GM12878 (cell line): Measurements from ENCODE around the gene GOLGA6L10. TPM values are rescaled to one million over a fixed set of nuclear protein-coding genes. Genes with fewer than 3 reads are reported as not detected.
"Not testable (repeated sequence)": the region's sequence is repeated elsewhere in the genome, so short reads cannot be mapped to it uniquely, and the experiment has no call there.

Experiments
- ATAC-seq: fragments of 200-7000 bp; cut with Tn5 transposase; 3 replicates; pipeline ENCODE4 v1.9.1; 2020; ENCODE audit warnings: mild to moderate bottlenecking, moderate library complexity
- BruUV-seq: library from RNA; stranded (reverse); fragments of 400-500 nt; replicated peaks from 2 replicates; lab custom pipeline; 2021; lab: Mats Ljungman, UMichigan
- CTCF ChIA-PET: fragments of 300-600 bp; sonication (Branson Sonifier 250); formaldehyde crosslinking; extraction: SDS; loops from one replicate; lab custom pipeline; 2021; ENCODE audit warnings: inconsistent platforms; lab: Yijun Ruan, JAX
- POLR2A ChIA-PET: fragments of 350-600 bp; formaldehyde crosslinking; extraction: SDS; loops from one replicate; lab custom pipeline; 2021; ENCODE audit warnings: inconsistent platforms; lab: Charles Lee
- RAD21 ChIA-PET: fragments of 300-600 bp; sonication (Branson Sonifier 250); formaldehyde crosslinking; loops from one replicate; lab custom pipeline; 2023; ENCODE audit warnings: antibody characterized with exemption; ENCODE audit not compliant: unreplicated experiment; lab: Charles Lee
- SMC1A ChIA-PET: fragments of 300-600 bp; sonication (Branson Sonifier 250); formaldehyde crosslinking; loops from one replicate; lab custom pipeline; 2023; ENCODE audit not compliant: unreplicated experiment, uncharacterized antibody; lab: Charles Lee
- DNase-seq: peaks from one replicate; pipeline ENCODE4 v3.0.0-alpha.2; 2011; ENCODE audit warnings: low read depth, low spot score
- FAIRE-seq: peaks from 3 replicates; lab custom pipeline; 2011; peaks lifted over from hg19 to GRCh38; lab: Jason Lieb, UNC
- H2AFZ ChIP-seq: 2 replicates; pipeline ENCODE4 v1.6.0; 2011; ENCODE audit warnings: low read depth, low read length, control low read depth; ENCODE audit not compliant: control insufficient read depth
- H3K27ac ChIP-seq: 2 replicates; pipeline ENCODE4 v1.5.1; 2011; ENCODE audit warnings: control low read depth; ENCODE audit not compliant: control insufficient read depth, insufficient read depth
- H3K27me3 ChIP-seq, 2 experiments: replicated peaks in 1 of 2; 2 replicates each; pipeline versions ENCODE4 v1.6.0 to v1.6.1; 2011; ENCODE audit warnings: low read length in 1 of 2; ENCODE audit not compliant: control insufficient read depth in 2 of 2, insufficient read depth in 2 of 2
- H3K36me3 ChIP-seq, 2 experiments: 2 replicates each; pipeline ENCODE4 v1.5.1; 2011; ENCODE audit warnings: low read length in 1 of 2; ENCODE audit not compliant: control insufficient read depth in 2 of 2, insufficient read depth in 2 of 2
- H3K4me1 ChIP-seq: 2 replicates; pipeline ENCODE4 v1.6.1; 2011; ENCODE audit warnings: mild to moderate bottlenecking, low read length, moderate library complexity, mixed read lengths; ENCODE audit not compliant: control insufficient read depth, insufficient read depth
- H3K4me2 ChIP-seq: 2 replicates; pipeline ENCODE4 v1.6.0; 2011; ENCODE audit warnings: control low read depth; ENCODE audit not compliant: control insufficient read depth, insufficient read depth
- H3K4me3 ChIP-seq: fragments of 200-600 bp; sonication (generic); 2 replicates; pipeline ENCODE4 v1.5.1; 2016
- H3K79me2 ChIP-seq: 2 replicates; pipeline ENCODE4 v1.6.0; 2011; ENCODE audit warnings: low read length; ENCODE audit not compliant: control insufficient read depth, insufficient read depth
- H3K9ac ChIP-seq: 2 replicates; pipeline ENCODE4 v1.8.0; 2011; ENCODE audit warnings: low read length, control low read depth, mixed read lengths; ENCODE audit not compliant: control insufficient read depth, insufficient read depth
- H3K9me3 ChIP-seq: replicated peaks from 3 replicates; pipeline ENCODE4 v1.5.1; 2011; ENCODE audit warnings: mild to moderate bottlenecking, low read length; ENCODE audit not compliant: control insufficient read depth, insufficient read depth
- H4K20me1 ChIP-seq: 2 replicates; pipeline ENCODE4 v1.6.0; 2011; ENCODE audit not compliant: control insufficient read depth, insufficient read depth
- WGBS: methylation state at CpG from one replicate; pipeline ENCODE4 v1.1.6; 2016; ENCODE audit warnings: low lambda C conversion rate; ENCODE audit not compliant: insufficient replicate concordance, insufficient coverage; ENCODE audit errors: missing lambda C conversion rate; 5-methylcytosine and 5-hydroxymethylcytosine counted together
- in situ Hi-C: fragments of 300-500 bp; cut with MboI; formaldehyde crosslinking; loops from 9 replicates; pipeline ENCODE4 v1.14.3; 2018; ENCODE audit warnings: mixed read lengths
- intact Hi-C: fragments of 100-400 bp; cut with micrococcal nuclease; formaldehyde crosslinking; loops from one replicate; pipeline ENCODE4 v1.14.2; 2022; ENCODE audit not compliant: unreplicated experiment
- polyA plus RNA-seq, 11 experiments: library from polyadenylated mRNA; depleted of rRNA in 4 of 11; unstranded in 6 of 11; stranded (reverse) in 5 of 11; fragments of >200 nt; fragmentation: Nextera tagmentation in 4 of 11; fragmentation: Illumina TruSeq in 1 of 11; extraction: Ambion mirVana in 4 of 11; extraction: Trizol in 1 of 11; gene quantifications; 1 replicate in 1 of 11; 2 replicates in 10 of 11; pipeline versions ENCODE4 v1.2.1 to v1.2.3, GENCODE V29; 2011 to 2016; ENCODE audit warnings: inconsistent platforms in 2 of 11, missing spikeins in 2 of 11, low read depth in 1 of 11
- total RNA-seq, 4 experiments: library from RNA; depleted of rRNA in 3 of 4; stranded (reverse); fragments of >200 nt in 3 of 4; fragmentation: Illumina TruSeq in 1 of 4; extraction: Trizol in 1 of 4; gene quantifications; 2 replicates each; pipeline versions ENCODE4 v1.2.1 to v1.2.3, GENCODE V29; 2013 to 2021

GOLGA6L10 gene
- total and polyA plus RNA-seq, 10 of the 15 experiments (the other 5 are each of a cell fraction or from before 2014, with no cell fraction given) = 0.68 to 6.7 (median 1.3) TPM

DNA sequence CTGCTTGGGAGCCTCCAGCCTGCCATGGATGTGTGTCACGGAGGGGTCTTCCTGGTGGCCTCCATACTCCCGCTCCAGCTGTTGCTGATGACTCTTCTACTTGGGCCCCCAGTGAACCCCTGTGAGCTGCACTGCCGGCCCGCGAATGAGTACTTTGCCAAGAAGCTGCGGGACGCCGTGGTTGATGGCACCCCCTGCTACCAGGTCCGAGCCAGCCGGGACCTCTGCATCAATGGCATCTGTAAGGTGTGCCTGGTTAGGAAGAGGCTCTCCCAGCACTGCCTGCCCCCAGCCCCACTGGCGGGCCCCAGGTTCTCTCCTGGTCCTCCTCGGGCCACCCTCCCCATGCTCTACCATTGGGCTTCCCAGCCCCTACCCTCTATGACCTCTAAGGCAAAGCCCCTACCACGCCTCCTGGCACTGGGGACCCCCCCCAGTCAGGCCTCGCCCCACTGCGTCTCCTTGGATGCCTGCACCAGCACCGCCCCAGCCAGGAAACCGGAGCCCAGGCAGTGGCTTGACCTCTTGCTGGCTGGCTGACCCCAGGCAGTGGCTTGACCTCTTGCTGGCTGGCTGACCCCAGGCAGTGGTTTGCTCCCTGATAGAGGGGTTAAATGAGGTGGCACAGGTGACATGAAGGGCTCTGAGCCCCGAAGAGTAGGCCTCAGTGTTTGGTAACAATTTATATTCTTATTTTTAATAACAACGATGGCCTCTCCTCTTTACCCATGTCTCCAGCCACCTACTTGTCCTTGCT lies 29.6 kb downstream of the GOLGA6L10 start:
- H3K4me3 ChIP-seq, DNase-seq, SMC1A ChIA-PET, H3K9me3 ChIP-seq, H2AFZ ChIP-seq, H3K4me1 ChIP-seq, in situ Hi-C loops, CTCF ChIA-PET, H4K20me1 ChIP-seq, ATAC-seq, H3K27ac ChIP-seq, FAIRE-seq, POLR2A ChIA-PET, H3K4me2 ChIP-seq, H3K36me3 ChIP-seq, BruUV-seq, H3K27me3 ChIP-seq, RAD21 ChIA-PET, H3K79me2 ChIP-seq, H3K9ac ChIP-seq, intact Hi-C loops: not testable (repeated sequence)
- 53% methylated on average over 14 of the region's 19 CpGs for WGBS

DNA sequence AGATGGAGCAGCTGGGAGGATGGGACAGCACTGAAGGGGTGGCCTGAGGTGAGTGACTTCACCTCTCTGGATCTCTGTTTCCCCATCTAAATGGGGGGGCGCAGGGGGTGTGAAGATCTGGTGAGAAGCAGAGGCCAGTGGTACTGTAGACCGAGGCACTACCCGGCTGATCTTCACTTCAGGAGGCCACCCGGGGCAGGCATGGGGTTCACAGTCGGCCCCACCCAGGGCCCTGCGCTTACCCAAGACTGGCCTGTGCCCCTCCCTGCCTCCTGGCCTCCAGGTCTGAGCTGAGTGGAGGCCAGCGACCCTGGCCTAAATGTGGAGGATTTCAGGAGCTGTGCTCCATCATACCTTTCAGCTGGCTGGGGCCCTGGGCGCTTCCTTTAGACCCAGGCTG lies 31.0 kb downstream of the GOLGA6L10 start:
- H3K27me3 ChIP-seq, in situ Hi-C loops, H3K79me2 ChIP-seq, H3K4me3 ChIP-seq, H3K36me3 ChIP-seq, DNase-seq, RAD21 ChIA-PET, H3K27ac ChIP-seq, SMC1A ChIA-PET, H3K9ac ChIP-seq, H3K4me1 ChIP-seq, H4K20me1 ChIP-seq, H2AFZ ChIP-seq, POLR2A ChIA-PET, CTCF ChIA-PET, ATAC-seq, H3K4me2 ChIP-seq, BruUV-seq, FAIRE-seq, intact Hi-C loops, H3K9me3 ChIP-seq: not testable (repeated sequence)
- WGBS = 46% methylated on average over 8 of the region's 8 CpGs

DNA sequence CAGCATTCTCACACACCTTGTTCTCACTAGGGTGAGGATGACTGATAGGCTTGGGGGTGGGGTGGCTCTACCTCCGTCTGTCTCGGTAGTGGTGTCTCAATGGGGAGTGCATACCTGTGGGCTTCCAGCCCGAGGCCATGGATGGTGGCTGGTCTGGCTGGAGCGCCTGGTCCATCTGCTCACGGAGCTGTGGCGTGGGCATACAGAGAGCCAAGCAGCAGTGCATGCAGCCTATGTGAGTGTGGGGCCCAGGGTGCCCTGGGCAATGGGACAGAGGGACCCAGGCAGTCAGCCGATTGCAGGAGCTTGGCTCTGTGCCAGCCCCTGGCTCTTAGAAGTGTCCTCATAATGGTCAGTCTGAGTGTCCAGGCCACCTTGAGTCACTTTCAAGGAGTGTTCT lies 31.8 kb downstream of the GOLGA6L10 start:
- DNase-seq, RAD21 ChIA-PET, BruUV-seq: not testable (repeated sequence)

More for the DNA sequence above, 31.8 kb downstream of the GOLGA6L10 start:
- H3K4me3 ChIP-seq, FAIRE-seq, H3K27me3 ChIP-seq, H3K4me1 ChIP-seq, H3K27ac ChIP-seq, H4K20me1 ChIP-seq, H3K36me3 ChIP-seq, intact Hi-C loops, SMC1A ChIA-PET, H3K4me2 ChIP-seq, H2AFZ ChIP-seq, H3K79me2 ChIP-seq, H3K9me3 ChIP-seq, POLR2A ChIA-PET, in situ Hi-C loops, H3K9ac ChIP-seq, ATAC-seq: not testable (repeated sequence)
- CTCF ChIA-PET = interaction anchor here (0.6 kb wide), 1 partner anchor 68 kb away, joined by 3 read pairs; no protein-coding TSS in a partner anchor
- 22% methylated on average over 7 of the region's 7 CpGs for WGBS
